Measurements from ENCODE around the gene TSPYL4. TPM values are rescaled to one million over a fixed set of nuclear protein-coding genes. Genes with fewer than 3 reads are reported as not detected.

Gene TSPYL4
- total RNA-seq: 10.7 and 12.6 TPM in 2 replicates

GRCh38 chr6:116253505-116254296 lies at the start of gene TSPYL4:
TSPYL4 (minus strand) TSS chr6:116254075; CDS start chr6:116254008, 67 bp downstream.

GRCh38 chr6:116279232-116280160 lies 25.6 kb upstream of the TSPYL4 start, which contains the start of gene TSPYL1:
TSPYL1 (minus strand) TSS chr6:116279930; CDS start chr6:116279830, 100 bp downstream.

Other genes with a start within 250 kb of the TSPYL4 start
- gene FRK, start 193.2 kb downstream of the TSPYL4 start, total RNA-seq: 1.6 and 2.8 TPM in 2 replicates
- gene NT5DC1, start 153.2 kb downstream of the TSPYL4 start, total RNA-seq: 10.4 and 15.7 TPM in 2 replicates
- 0.10 and 0.39 TPM in 2 replicates for gene COL10A1, start 127.9 kb downstream of the TSPYL4 start, total RNA-seq
- 69.3 and 97.4 TPM in 2 replicates for gene TSPYL1, start 25.9 kb upstream of the TSPYL4 start, total RNA-seq
- 138 and 160 TPM in 2 replicates for gene DSE, start 116.9 kb upstream of the TSPYL4 start, total RNA-seq
- 1.5 and 1.9 TPM in 2 replicates for gene CALHM6, start 207.3 kb upstream of the TSPYL4 start, total RNA-seq

All from smooth muscle cell of the pulmonary artery (primary cell).